ENCODE results near the gene MAP2.

The MAP2 gene

DNA sequence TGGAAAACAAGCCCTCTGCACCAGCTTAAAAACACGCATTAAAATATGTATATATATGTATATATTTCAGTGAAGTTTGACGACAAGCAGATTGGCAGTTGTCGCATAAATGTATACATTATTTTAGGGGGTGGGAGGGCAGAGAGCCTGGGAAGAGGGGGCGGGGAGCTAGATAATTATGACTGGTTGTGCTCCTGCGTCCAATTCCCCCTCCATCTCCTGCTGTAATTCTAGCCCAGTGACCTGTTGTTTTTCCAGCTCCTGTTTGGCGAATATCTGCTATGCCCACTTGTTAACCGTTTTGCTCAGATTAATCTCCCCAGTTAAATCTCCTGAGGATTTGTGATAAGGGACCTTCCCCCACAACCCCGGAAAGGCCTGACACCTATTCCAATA lies 348.4 kb downstream of the MAP2 start:
- ChIA-PET CTCF (no interaction called here), POLR2A (no interaction called here)
- no peak overlapping the region for H3K27ac ChIP-seq (ENCODE audit: insufficient read depth in 1 of 2, low read depth in 1 of 2, low read length in 2 of 2, poor library complexity in 1 of 2, severe bottlenecking in 2 of 2)
- H3K4me1 ChIP-seq (ENCODE audit: control extremely low read depth in 1 of 4, control insufficient read depth in 4 of 4, insufficient read depth in 4 of 4, low read length in 3 of 4): peaks cover 0 to 6% (median 1%) of the 10 kb centered on the region in 4 experiments
- H3K36me3 ChIP-seq (ENCODE audit: control insufficient read depth in 4 of 4, insufficient read depth in 4 of 4, low read length in 3 of 4): no peaks in the 10 kb centered on the region
- peaks cover 6 to 40% (median 17%) of the 10 kb centered on the region in 5 experiments for H3K27me3 ChIP-seq (replicated peaks in 2 of 5; ENCODE audit: control insufficient read depth in 4 of 5, insufficient read depth in 5 of 5, low read length in 4 of 5)
- 23% methylated on average over 3 of the region's 8 CpGs for WGBS (ENCODE audit: insufficient coverage)
- H3K9me3 ChIP-seq (ENCODE audit: control extremely low read depth in 1 of 5, control insufficient read depth in 4 of 5, insufficient read depth in 2 of 5, low read depth in 1 of 5, low read length in 4 of 5): no peaks in the 10 kb centered on the region
- peak overlapping the region in 1 of 7 experiments; percentile 43 for H3K4me3 ChIP-seq (ENCODE audit: control insufficient read depth in 1 of 7, extremely low read depth in 1 of 7, insufficient read depth in 4 of 7, low read depth in 2 of 7, low read length in 6 of 7)
- no peak for DNase-seq

DNA sequence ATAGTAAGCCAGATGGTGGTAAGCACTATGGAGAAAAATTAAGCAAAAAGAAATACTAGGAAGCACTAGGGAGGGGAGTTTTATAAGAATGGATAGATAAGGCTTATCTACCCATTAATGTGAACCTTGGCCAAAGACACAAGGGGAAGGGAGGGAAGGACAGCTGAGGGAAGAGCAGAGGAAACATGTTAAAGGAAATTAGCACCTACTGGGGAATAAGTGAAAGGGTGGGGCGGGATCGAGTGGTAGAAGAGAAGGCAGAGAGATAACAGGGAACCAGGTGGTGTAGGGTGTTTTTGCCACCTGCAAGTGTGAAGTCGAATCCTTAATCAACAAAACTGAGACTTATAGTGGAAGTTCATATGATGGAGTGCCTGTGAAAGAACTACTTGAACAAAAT lies 349.5 kb downstream of the MAP2 start:
- ChIA-PET POLR2A (no interaction called here), CTCF (no interaction called here)
- no peak overlapping the region for H3K4me3 ChIP-seq (ENCODE audit: control insufficient read depth in 1 of 7, extremely low read depth in 1 of 7, insufficient read depth in 4 of 7, low read depth in 2 of 7, low read length in 6 of 7)
- no peak for DNase-seq
- peaks cover 6 to 36% (median 17%) of the 10 kb centered on the region in 5 experiments for H3K27me3 ChIP-seq (replicated peaks in 2 of 5; ENCODE audit: control insufficient read depth in 4 of 5, insufficient read depth in 5 of 5, low read length in 4 of 5)
- H3K9me3 ChIP-seq (ENCODE audit: control extremely low read depth in 1 of 5, control insufficient read depth in 4 of 5, insufficient read depth in 2 of 5, low read depth in 1 of 5, low read length in 4 of 5): no peaks in the 10 kb centered on the region
- H3K36me3 ChIP-seq (ENCODE audit: control insufficient read depth in 4 of 4, insufficient read depth in 4 of 4, low read length in 3 of 4): no peaks in the 10 kb centered on the region
- 13% methylated on average over 1 of the region's 3 CpGs for whole genome bisulfite sequencing (ENCODE audit: insufficient coverage)
- peaks cover 0 to 6% (median 1%) of the 10 kb centered on the region in 4 experiments for H3K4me1 ChIP-seq (ENCODE audit: control extremely low read depth in 1 of 4, control insufficient read depth in 4 of 4, insufficient read depth in 4 of 4, low read length in 3 of 4)
- H3K27ac ChIP-seq (ENCODE audit: insufficient read depth in 1 of 2, low read depth in 1 of 2, low read length in 2 of 2, poor library complexity in 1 of 2, severe bottlenecking in 2 of 2): no peak overlapping the region
